Mammary epithelial cell (primary cell): Measurements from ENCODE around the gene AKAP13.

Experiments used
- CTCF ChIP-seq, 2 donors: IDR thresholded peaks in 1 of 2; conservative IDR thresholded peaks in 1 of 2; 2 replicates each; pipeline ENCODE4 v1.5.1; 2011 to 2012; ENCODE audit warnings: inconsistent platforms in 2 of 2, low read length in 2 of 2, mild to moderate bottlenecking in 2 of 2, control low read depth in 1 of 2, low read depth in 1 of 2; ENCODE audit not compliant: insufficient read depth in 1 of 2; ENCODE audit errors: extremely low read depth in 1 of 2
- EZH2 ChIP-seq: IDR thresholded peaks from 2 replicates; pipeline ENCODE4 v1.6.1; 2012; ENCODE audit warnings: low read length, inconsistent platforms, borderline replicate concordance

GRCh38 chr15:85757939-85758654, 377.7 kb downstream of the AKAP13 start:
- TF ChIP-seq CTCF (conservative IDR thresholded peaks at IDR 0.05 in 1 of 2, IDR thresholded peaks at IDR 0.05 in 1 of 2; ENCODE audit: extremely low read depth in 1 of 2, insufficient read depth in 1 of 2, low read depth in 1 of 2, low read length in 2 of 2) (no peak), EZH2 (no peak)
